Frontal cortex (tissue), 4 donors: ENCODE data around the gene DENND6A. TPM values are rescaled to one million over a fixed set of nuclear protein-coding genes. Genes with fewer than 3 reads are reported as not detected.
"Not testable (repeated sequence)": the region's sequence is repeated elsewhere in the genome, so short reads cannot be mapped to it uniquely, and the experiment has no call there.

Source experiments
- DNase-seq, 2 donors: peaks; one replicate each; pipeline ENCODE4 v3.0.0; 2012; ENCODE audit warnings: low spot score in 2 of 2
- FAIRE-seq: peaks from 2 replicates; lab custom pipeline; 2012; peaks lifted over from hg19 to GRCh38; lab: Jason Lieb, UNC
- total RNA-seq: library from RNA; depleted of rRNA; stranded (reverse); fragments of >200 nt; gene quantifications from one replicate; pipeline ENCODE4 v1.2.3, GENCODE V29; 2014
- donor health status: control.
- donor health status: control.
- donor health status: control.

DENND6A gene
- total RNA-seq: 46.1 TPM

GRCh38 chr3:57692396-57693147, at the start of gene DENND6A:
DENND6A (minus strand) TSS chr3:57693077; CDS start chr3:57693018, 59 bp downstream.
- DNase-seq (peak; percentile 93 to 96), FAIRE-seq (no peak)

GRCh38 chr3:57740027-57740426, 47.1 kb upstream of the DENND6A start:
- no peak for FAIRE-seq

GRCh38 chr3:57738391-57738790, 45.5 kb upstream of the DENND6A start:
- FAIRE-seq: no peak
- DNase-seq: no peak

More at GRCh38 chr3:57740027-57740426, 47.1 kb upstream of the DENND6A start:
- DNase-seq: no peak

GRCh38 chr3:57737840-57738239, 45.0 kb upstream of the DENND6A start:
- FAIRE-seq (no peak), DNase-seq (no peak)

GRCh38 chr3:57735405-57735804, 42.5 kb upstream of the DENND6A start:
- DNase-seq (no peak), FAIRE-seq (no peak)

- FAIRE-seq (no peak), DNase-seq (no peak)
Observed at GRCh38 chr3:57733790-57734189, 40.9 kb upstream of the DENND6A start.

- DNase-seq (no peak), FAIRE-seq (no peak)
Observed at GRCh38 chr3:57731311-57731710, 38.4 kb upstream of the DENND6A start.

GRCh38 chr3:57730682-57731081, 37.8 kb upstream of the DENND6A start:
- DNase-seq: no peak
- no peak for FAIRE-seq

- DNase-seq (no peak), FAIRE-seq (no peak)
Observed at GRCh38 chr3:57729334-57730045, 36.6 kb upstream of the DENND6A start.

GRCh38 chr3:57727106-57727505, 34.2 kb upstream of the DENND6A start:
- FAIRE-seq: no peak
- DNase-seq: no peak

- no peak for FAIRE-seq
- no peak for DNase-seq
Observed at GRCh38 chr3:57726397-57726796, 33.5 kb upstream of the DENND6A start.

GRCh38 chr3:57718118-57718517, 25.2 kb upstream of the DENND6A start:
- FAIRE-seq (no peak), DNase-seq (no peak)

- DNase-seq (no peak), FAIRE-seq (no peak)
Observed at GRCh38 chr3:57717205-57717868, 24.5 kb upstream of the DENND6A start.

- FAIRE-seq (no peak), DNase-seq (no peak)
Observed at GRCh38 chr3:57715686-57716085, 22.8 kb upstream of the DENND6A start.

GRCh38 chr3:57709559-57709958, 16.7 kb upstream of the DENND6A start:
- DNase-seq (no peak), FAIRE-seq (no peak)

GRCh38 chr3:57709031-57709430, 16.2 kb upstream of the DENND6A start:
- FAIRE-seq: no peak
- no peak for DNase-seq

GRCh38 chr3:57706462-57706861, 13.6 kb upstream of the DENND6A start:
- FAIRE-seq (no peak), DNase-seq (no peak)

GRCh38 chr3:57705351-57705750, 12.5 kb upstream of the DENND6A start:
- not testable (repeated sequence) for DNase-seq, FAIRE-seq

GRCh38 chr3:57701781-57702180, 8.9 kb upstream of the DENND6A start:
- DNase-seq (no peak), FAIRE-seq (no peak)

- FAIRE-seq (no peak), DNase-seq (no peak)
Observed at GRCh38 chr3:57700737-57701136, 7.9 kb upstream of the DENND6A start.

GRCh38 chr3:57699591-57699990, 6.7 kb upstream of the DENND6A start:
- FAIRE-seq (no peak), DNase-seq (no peak)
